HUES64 (cell line): ENCODE data around the gene ST3GAL4.

Experiments used
- H3K27ac ChIP-seq: 2 replicates; pipeline ENCODE4 v1.7.0; 2013; ENCODE audit warnings: low read depth, low read length, inconsistent platforms
- H3K27me3 ChIP-seq: 2 replicates; pipeline ENCODE4 v1.6.1; 2013; ENCODE audit warnings: mild to moderate bottlenecking, low read length; ENCODE audit not compliant: insufficient read depth
- H3K36me3 ChIP-seq: 2 replicates; pipeline ENCODE4 v1.6.1; 2013; ENCODE audit warnings: mild to moderate bottlenecking, low read length; ENCODE audit not compliant: insufficient read depth
- H3K4me1 ChIP-seq: 2 replicates; pipeline ENCODE4 v1.6.1; 2013; ENCODE audit warnings: mild to moderate bottlenecking, low read length, moderate library complexity; ENCODE audit not compliant: insufficient read depth
- H3K4me3 ChIP-seq: 2 replicates; pipeline ENCODE4 v1.5.1; 2013; ENCODE audit warnings: mild to moderate bottlenecking, low read length, moderate library complexity
- H3K9ac ChIP-seq: 2 replicates; pipeline ENCODE4 v1.6.1; 2013; ENCODE audit warnings: mild to moderate bottlenecking, low read depth, low read length
- H3K9me3 ChIP-seq: 2 replicates; pipeline ENCODE4 v1.6.1; 2013; ENCODE audit warnings: low read depth, low read length; ENCODE audit not compliant: insufficient read depth
- WGBS: fragments of 150-250, 120-280 bp; methylation state at CpG from one replicate; pipeline ENCODE4 v1.1.7; 2013; ENCODE audit warnings: missing lambda C conversion rate; 5-methylcytosine and 5-hydroxymethylcytosine counted together

Gene ST3GAL4

DNA sequence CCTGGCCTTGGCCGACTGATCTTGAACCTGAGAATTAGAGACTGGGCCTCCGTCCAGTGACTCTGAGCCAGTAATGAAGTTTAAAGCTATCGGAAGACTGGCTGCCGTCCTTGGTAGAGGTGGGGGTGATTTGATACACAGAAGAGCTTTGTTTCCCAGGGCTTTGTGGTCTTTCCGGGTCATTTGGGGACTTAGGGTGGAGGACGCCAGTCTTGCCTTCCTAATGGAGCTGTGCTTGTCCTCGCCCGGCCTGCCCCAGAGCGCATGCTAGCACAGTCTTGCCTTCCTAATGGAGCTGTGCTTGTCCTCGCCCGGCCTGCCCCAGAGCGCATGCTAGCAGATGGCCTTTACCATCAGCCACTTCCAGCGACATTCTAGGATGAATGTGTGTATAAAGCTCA lies 65.8 kb downstream of the ST3GAL4 start:
- H3K4me3 ChIP-seq: no peak overlapping the region
- no peak overlapping the region for H3K27ac ChIP-seq
- WGBS: 89% methylated on average over 13 of the region's 13 CpGs
- H3K27me3 ChIP-seq: peaks cover 5% of the 10 kb centered on the region; the same call in 1 of the 2 replicates
- no peaks in the 10 kb centered on the region for H3K36me3 ChIP-seq
- no peaks in the 10 kb centered on the region for H3K4me1 ChIP-seq
- H3K9me3 ChIP-seq: no peaks in the 10 kb centered on the region
- H3K9ac ChIP-seq: no peak overlapping the region

- H3K9me3 ChIP-seq: no peaks in the 10 kb centered on the region
- no peaks in the 10 kb centered on the region for H3K27me3 ChIP-seq
- no peak overlapping the region for H3K4me3 ChIP-seq
- no peak overlapping the region for H3K27ac ChIP-seq
- WGBS: 96% methylated on average over 2 of the region's 2 CpGs
- no peaks in the 10 kb centered on the region for H3K4me1 ChIP-seq
- no peak overlapping the region for H3K9ac ChIP-seq
- no peaks in the 10 kb centered on the region for H3K36me3 ChIP-seq
Observed at GRCh38 chr11:126422446-126422845, 67.0 kb downstream of the ST3GAL4 start.

GRCh38 chr11:126423154-126423553 lies 67.7 kb downstream of the ST3GAL4 start:
- H3K9ac ChIP-seq: no peak overlapping the region
- WGBS: 61% methylated on average over 2 of the region's 2 CpGs
- no peaks in the 10 kb centered on the region for H3K36me3 ChIP-seq
- no peak overlapping the region for H3K27ac ChIP-seq
- H3K9me3 ChIP-seq: no peaks in the 10 kb centered on the region
- no peaks in the 10 kb centered on the region for H3K4me1 ChIP-seq
- H3K27me3 ChIP-seq: no peaks in the 10 kb centered on the region
- H3K4me3 ChIP-seq: no peak overlapping the region

GRCh38 chr11:126423743-126424142 lies 68.3 kb downstream of the ST3GAL4 start:
- no peaks in the 10 kb centered on the region for H3K4me1 ChIP-seq
- H3K27me3 ChIP-seq: no peaks in the 10 kb centered on the region
- no peak overlapping the region for H3K4me3 ChIP-seq
- no peak overlapping the region for H3K27ac ChIP-seq
- no peaks in the 10 kb centered on the region for H3K36me3 ChIP-seq
- H3K9me3 ChIP-seq: no peaks in the 10 kb centered on the region
- WGBS: 87% methylated on average over 11 of the region's 11 CpGs
- no peak overlapping the region for H3K9ac ChIP-seq

DNA sequence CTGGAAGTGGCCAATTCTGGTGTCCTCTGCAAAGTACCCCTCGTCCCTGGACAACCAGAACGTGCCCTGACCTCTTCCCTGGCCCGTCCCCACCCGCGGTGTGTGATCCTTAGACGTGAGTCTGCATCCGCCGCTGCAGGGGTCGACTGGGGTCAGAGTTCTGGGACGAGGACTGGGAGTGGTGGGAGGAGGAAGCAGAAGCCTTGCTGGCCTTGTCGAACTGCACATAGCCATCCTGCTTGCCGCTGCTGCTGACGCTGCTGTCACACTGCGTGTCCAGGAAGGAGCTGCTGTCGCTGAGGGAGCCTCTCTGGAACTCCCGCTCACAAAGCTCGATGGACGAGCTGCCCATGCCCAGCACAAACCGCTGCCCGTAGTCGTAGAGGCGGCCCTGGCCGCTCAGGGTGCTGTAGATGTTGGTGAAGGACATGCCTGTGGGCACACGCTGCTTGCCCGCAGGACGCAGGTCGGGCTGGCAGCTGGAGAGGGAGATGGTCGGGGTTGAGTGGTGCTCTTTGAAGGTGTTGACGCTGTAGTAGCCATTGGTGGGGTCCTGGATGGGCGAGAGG lies 69.1 kb downstream of the ST3GAL4 start:
- Histone ChIP-seq H3K27me3 (no peaks in the 10 kb centered on the region), H3K4me1 (no peaks in the 10 kb centered on the region), H3K27ac (no peak overlapping the region), H3K4me3 (no peak overlapping the region), H3K9me3 (no peaks in the 10 kb centered on the region), H3K9ac (no peak overlapping the region), H3K36me3 (no peaks in the 10 kb centered on the region)
- 87% methylated on average over 30 of the region's 30 CpGs for WGBS

- Histone ChIP-seq H3K4me3 (no peak overlapping the region), H3K27ac (no peak overlapping the region), H3K4me1 (no peaks in the 10 kb centered on the region), H3K27me3 (no peaks in the 10 kb centered on the region), H3K9me3 (no peaks in the 10 kb centered on the region), H3K9ac (no peak overlapping the region), H3K36me3 (no peaks in the 10 kb centered on the region)
- WGBS: 91% methylated on average over 3 of the region's 3 CpGs
Observed at GRCh38 chr11:126426106-126426505, 70.6 kb downstream of the ST3GAL4 start.

DNA sequence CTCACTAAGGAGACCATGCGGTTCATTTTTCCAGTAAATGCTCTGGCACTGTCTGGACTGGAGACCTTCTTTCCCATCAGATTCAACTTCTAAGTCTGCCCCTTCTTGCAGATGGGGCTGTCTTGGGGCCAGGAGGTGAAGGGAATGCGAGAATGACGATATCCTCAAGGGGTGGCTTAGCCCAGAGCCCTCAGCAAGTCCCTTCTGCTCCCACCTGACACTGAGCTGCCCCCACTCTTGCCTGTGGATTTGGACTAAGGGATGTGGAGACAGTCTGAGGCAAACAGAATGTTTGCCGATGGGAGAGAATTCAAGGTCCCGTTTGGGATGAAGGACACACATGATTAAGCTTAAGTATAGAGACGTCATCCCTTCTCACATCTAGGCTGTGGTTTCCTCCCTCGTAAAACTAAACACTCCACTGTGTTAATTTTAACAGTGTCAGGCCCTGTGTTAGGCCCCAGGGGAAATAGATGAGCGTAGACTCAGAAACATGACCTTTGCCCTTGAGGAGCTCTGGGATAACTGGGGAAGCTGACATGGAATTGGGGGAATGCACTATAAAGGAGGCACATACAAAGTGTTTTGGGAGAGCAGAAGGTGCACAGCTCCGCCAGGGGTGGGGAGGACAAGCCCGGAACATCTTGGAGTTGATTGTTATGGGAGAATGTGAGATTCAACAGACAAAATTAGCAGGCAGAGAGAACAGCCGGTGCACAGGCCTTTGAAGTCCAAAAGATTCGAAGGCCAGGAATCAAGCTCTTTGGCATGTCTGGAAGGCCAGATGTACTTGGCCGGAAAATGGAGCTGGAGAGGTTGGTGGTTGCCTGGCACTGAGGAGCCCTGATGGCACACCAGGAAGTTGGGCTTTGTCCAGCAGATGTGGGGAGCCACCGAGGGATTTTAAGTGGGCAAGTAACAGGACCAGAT lies 71.6 kb downstream of the ST3GAL4 start:
- Histone ChIP-seq H3K9ac (no peak overlapping the region), H3K4me1 (no peaks in the 10 kb centered on the region), H3K27me3 (no peaks in the 10 kb centered on the region), H3K9me3 (no peaks in the 10 kb centered on the region), H3K27ac (no peak overlapping the region), H3K36me3 (no peaks in the 10 kb centered on the region), H3K4me3 (no peak overlapping the region)
- 91% methylated on average over 14 of the region's 14 CpGs for WGBS

DNA sequence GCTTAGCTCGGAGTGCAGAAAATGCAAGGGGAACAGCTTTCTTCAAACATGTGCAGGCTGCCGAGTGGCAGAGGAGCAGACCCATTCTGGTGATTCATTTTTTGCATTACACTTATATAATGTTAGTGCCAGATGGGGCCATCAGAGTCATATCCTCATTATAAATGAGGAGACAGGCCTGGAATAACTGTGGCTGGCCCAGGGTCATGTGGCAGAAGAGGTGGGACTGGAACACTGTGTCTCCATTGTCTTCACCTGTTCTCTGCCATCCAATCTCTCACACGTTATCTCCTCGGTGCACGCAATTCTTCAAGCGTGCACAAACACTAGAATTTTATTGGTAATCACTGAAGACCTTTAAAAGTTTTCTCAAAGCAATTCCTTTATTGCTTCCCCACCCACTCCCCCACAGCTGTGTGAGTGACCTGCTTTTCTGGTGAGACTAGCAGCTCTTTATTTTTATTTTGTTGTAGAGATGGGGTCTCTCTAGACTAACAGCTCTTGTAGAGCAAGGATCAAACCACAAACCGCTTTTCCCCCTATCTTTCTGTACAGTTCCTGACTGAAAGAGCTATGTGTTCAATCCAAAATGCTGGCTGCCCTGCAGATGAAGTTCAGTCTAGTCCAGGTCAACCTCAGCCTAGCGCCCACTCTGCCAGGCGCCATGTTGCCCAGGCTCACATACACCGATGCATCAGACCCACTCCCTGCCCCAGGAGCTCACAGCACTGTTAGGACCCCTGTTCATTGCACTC lies 75.3 kb downstream of the ST3GAL4 start:
- Histone ChIP-seq H3K9me3 (no peaks in the 10 kb centered on the region), H3K4me3 (no peak overlapping the region), H3K27ac (no peak overlapping the region), H3K36me3 (no peaks in the 10 kb centered on the region), H3K9ac (no peak overlapping the region), H3K4me1 (peaks cover 11% of the 10 kb centered on the region), H3K27me3 (no peaks in the 10 kb centered on the region)
- 97% methylated on average over 10 of the region's 10 CpGs for WGBS

- Histone ChIP-seq H3K27ac (no peak overlapping the region), H3K4me1 (peaks cover 11% of the 10 kb centered on the region), H3K9me3 (no peaks in the 10 kb centered on the region), H3K4me3 (no peak overlapping the region), H3K36me3 (no peaks in the 10 kb centered on the region), H3K27me3 (no peaks in the 10 kb centered on the region), H3K9ac (no peak overlapping the region)
- WGBS: 90% methylated on average over 23 of the region's 23 CpGs
Observed at GRCh38 chr11:126431401-126432064, 76.0 kb downstream of the ST3GAL4 start.

GRCh38 chr11:126432065-126432461 lies 76.6 kb downstream of the ST3GAL4 start:
- Histone ChIP-seq H3K27ac (no peak overlapping the region), H3K9ac (no peak overlapping the region), H3K4me1 (peaks cover 11% of the 10 kb centered on the region), H3K27me3 (no peaks in the 10 kb centered on the region), H3K36me3 (no peaks in the 10 kb centered on the region), H3K9me3 (no peaks in the 10 kb centered on the region), H3K4me3 (no peak overlapping the region)
- 77% methylated on average over 3 of the region's 3 CpGs for WGBS

- Histone ChIP-seq H3K4me1 (peaks cover 11% of the 10 kb centered on the region), H3K27ac (no peak overlapping the region), H3K36me3 (no peaks in the 10 kb centered on the region), H3K27me3 (no peaks in the 10 kb centered on the region), H3K9ac (no peak overlapping the region), H3K4me3 (no peak overlapping the region), H3K9me3 (no peaks in the 10 kb centered on the region)
- WGBS: 93% methylated on average over 6 of the region's 6 CpGs
Observed at GRCh38 chr11:126432525-126432924, 77.0 kb downstream of the ST3GAL4 start.
